ENCODE data around the gene PAIP2. TPM values are rescaled to one million over a fixed set of nuclear protein-coding genes. Genes with fewer than 3 reads are reported as not detected.
A peak's percentile ranks its signal among the peaks of the same experiment; 100 is the strongest.

The PAIP2 gene
- total and polyA plus RNA-seq, 8 donors, result 12.7 to 104 (median 60.2) TPM

DNA sequence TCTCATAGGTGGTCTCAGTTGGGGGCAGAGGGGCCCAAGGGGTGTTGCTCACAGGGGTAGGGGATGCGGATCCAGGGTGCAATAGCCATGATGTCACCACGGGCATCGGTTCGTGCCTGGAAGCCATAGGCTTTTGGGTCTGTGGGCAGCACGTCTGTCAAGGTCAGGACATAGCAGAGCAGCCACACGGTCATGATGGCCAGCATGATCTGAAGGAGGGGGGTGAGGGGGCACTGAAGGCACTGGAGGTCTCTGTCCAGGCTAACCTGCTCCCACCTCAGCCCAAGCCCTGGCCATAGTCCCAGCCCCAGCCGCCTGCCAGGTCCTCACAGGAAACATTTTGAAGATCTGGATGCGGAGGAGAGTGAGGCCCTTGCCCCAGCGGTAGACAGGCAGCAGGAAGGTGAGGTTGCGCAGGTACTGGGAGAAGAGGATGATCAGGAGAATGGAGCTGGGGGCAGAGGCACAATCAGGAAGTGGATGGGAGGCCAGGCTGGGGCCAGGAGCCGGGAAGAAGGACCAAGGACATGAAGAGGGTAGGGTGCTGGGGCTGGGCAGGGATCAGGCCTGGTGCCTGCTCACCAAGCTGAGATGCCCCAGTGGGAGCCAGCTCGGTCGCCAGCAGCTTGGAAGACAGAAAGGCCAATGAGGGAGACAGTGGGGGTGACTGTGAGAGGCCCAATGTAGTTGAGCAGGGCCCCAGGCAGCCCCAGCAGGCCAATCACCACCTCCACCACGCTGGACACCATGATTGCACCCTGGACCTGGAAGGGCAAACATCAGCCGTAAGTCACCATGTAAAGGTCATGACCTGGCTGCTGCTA, 38.2 kb downstream of the PAIP2 start:
- DNase-seq, result no peak
- Histone ChIP-seq H3K27me3 (no peaks in the 10 kb centered on the region), H3K4me1 (peaks cover 18 to 41% (median 29%) of the 10 kb centered on the region in 4 donors), H3K4me3 (no peak overlapping the region), H3K27ac (no peak overlapping the region), H3K36me3 (peaks cover 0 to 11% (median 5%) of the 10 kb centered on the region in 4 donors), H3K9me3 (no peaks in the 10 kb centered on the region)
- intact Hi-C loops (cut with DNase I; ENCODE audit: low total_unique reads), result no loop called here
- TF ChIP-seq EP300 (IDR thresholded peaks at IDR 0.05) (no peak), POLR2AphosphoS5 (IDR thresholded peaks at IDR 0.05) (no peak), POLR2A (IDR thresholded peaks at IDR 0.05) (no peak)
- TF ChIP-seq, protein P1, sequence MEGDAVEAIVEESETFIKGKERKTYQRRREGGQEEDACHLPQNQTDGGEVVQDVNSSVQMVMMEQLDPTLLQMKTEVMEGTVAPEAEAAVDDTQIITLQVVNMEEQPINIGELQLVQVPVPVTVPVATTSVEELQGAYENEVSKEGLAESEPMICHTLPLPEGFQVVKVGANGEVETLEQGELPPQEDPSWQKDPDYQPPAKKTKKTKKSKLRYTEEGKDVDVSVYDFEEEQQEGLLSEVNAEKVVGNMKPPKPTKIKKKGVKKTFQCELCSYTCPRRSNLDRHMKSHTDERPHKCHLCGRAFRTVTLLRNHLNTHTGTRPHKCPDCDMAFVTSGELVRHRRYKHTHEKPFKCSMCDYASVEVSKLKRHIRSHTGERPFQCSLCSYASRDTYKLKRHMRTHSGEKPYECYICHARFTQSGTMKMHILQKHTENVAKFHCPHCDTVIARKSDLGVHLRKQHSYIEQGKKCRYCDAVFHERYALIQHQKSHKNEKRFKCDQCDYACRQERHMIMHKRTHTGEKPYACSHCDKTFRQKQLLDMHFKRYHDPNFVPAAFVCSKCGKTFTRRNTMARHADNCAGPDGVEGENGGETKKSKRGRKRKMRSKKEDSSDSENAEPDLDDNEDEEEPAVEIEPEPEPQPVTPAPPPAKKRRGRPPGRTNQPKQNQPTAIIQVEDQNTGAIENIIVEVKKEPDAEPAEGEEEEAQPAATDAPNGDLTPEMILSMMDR (IDR thresholded peaks at IDR 0.05), result no peak
- 84 to 89% (median 86%) methylated on average over 15 of the region's 15 CpGs for WGBS, 5 donors

DNA sequence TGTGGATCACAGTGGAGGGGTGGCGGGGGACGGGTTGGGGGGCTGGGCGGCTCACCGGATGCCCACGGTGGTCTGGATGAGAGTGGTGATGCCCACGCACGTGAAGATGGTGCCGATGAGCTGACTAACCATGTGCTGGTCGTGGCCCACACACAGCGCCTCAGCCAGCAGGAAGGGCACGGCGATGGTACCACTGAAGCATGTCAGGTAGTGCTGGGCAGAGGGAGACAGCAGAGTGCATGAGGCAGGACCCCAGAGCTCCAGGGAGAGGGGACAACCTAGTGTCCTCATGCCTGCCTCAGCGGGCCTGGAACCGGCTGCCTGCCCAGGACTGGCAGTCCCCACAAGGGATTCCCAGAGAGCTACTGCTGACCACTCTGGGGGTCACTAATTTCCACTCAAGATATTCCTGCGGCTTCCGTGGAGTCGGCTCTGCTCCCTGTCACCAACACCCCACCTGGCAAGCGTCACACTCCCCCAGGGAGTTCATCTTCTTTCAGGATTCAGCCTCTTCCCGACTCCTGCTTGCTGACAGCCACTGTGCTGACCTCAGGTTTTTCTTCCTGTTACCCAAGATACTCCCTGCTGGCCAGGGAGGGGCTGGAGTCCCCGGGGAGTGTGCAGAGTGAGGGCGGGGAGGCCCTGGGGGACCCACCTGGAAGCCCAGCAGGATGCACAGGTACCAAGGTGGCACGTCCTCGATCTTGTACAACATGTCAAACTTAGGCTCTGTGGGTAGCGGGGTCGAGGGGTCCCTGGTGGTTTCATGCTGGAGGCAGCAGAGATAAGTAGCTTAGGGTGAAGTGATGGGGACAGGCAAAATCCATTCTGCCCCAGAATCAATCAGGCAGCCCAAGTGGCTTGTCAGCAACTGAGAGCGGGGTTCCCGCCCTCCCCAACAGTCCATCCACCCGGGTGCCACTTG, 40.4 kb downstream of the PAIP2 start:
- TF ChIP-seq, protein P1 (IDR thresholded peaks at IDR 0.05), result no peak
- TF ChIP-seq POLR2A (IDR thresholded peaks at IDR 0.05) (no peak), POLR2AphosphoS5 (IDR thresholded peaks at IDR 0.05) (no peak), EP300 (IDR thresholded peaks at IDR 0.05) (no peak)
- H3K9me3 ChIP-seq, result no peaks in the 10 kb centered on the region
- H3K27ac ChIP-seq, result no peak overlapping the region
- intact Hi-C loops (cut with DNase I; ENCODE audit: low total_unique reads), result no loop called here
- H3K4me3 ChIP-seq, result no peak overlapping the region
- H3K36me3 ChIP-seq, result peaks cover 0 to 6% (median 2%) of the 10 kb centered on the region in 4 donors
- 85 to 91% (median 87%) methylated on average over 28 of the region's 28 CpGs for WGBS, 5 donors
- H3K27me3 ChIP-seq, result no peaks in the 10 kb centered on the region
- H3K4me1 ChIP-seq, result peaks cover 22 to 51% (median 37%) of the 10 kb centered on the region in 4 donors
- DNase-seq, result no peak

- WGBS, 5 donors, result 45 to 61% (median 52%) methylated on average over 3 of the region's 3 CpGs
- intact Hi-C loops (cut with DNase I; ENCODE audit: low total_unique reads), result no loop called here
- Histone ChIP-seq H3K27ac (no peak overlapping the region), H3K9me3 (no peaks in the 10 kb centered on the region), H3K27me3 (no peaks in the 10 kb centered on the region), H3K36me3 (peaks cover 0 to 4% (median 2%) of the 10 kb centered on the region in 4 donors), H3K4me1 (peaks cover 23 to 54% (median 40%) of the 10 kb centered on the region in 4 donors), H3K4me3 (no peak overlapping the region)
- TF ChIP-seq, protein P1 (IDR thresholded peaks at IDR 0.05), result no peak
- no peak for TF ChIP-seq POLR2A (IDR thresholded peaks at IDR 0.05)
- TF ChIP-seq POLR2AphosphoS5 (IDR thresholded peaks at IDR 0.05), result no peak
- no peak for TF ChIP-seq EP300 (IDR thresholded peaks at IDR 0.05)
- no peak for DNase-seq
These were observed 41.2 kb downstream of the PAIP2 start for GRCh38 chr5:139382807-139383206.

DNA sequence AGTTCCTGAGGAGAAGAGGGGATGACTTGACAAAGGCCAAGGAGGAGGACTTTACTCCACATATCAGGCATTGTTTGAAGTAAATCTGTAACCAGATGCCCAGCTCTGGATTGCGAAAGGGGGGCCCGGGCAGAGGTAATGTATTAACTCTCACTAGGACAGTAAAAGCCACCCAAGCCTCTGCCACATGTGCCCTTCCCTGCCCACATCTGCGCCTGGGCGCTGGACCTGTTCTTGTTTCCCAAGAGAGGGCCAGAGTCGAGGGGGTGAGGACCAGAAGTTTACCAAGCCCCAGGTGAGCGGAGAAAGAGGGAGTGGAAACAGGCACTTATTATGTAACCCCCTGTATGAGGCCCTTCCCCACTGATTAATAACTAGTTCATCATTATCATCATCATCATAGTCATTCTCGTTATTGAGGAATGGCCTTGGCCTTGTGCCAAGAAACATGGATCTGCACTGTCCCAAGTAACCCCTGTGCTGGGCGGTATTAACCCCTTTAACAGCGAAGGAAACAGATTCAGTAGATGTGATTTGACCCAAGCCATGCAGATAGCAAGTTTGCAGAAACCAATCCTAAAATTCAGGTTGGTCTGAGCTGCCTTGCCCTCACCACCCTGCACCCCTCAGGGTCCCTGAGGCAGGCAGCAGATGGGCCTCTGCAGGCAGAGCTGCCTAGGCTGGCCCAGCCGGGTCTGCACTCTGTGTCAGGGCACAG, 41.8 kb downstream of the PAIP2 start, which contains the start of gene SLC23A1:
TSS of gene SLC23A1 (minus strand) at position 23 of the 718 bp plus-strand sequence. CDS start 44 bp downstream, outside the sequence.
- 56 to 67% (median 60%) methylated on average over 10 of the region's 10 CpGs for WGBS, 5 donors
- DNase-seq, result peak in 1 of 2 donors; percentile 61
- no peaks in the 10 kb centered on the region for H3K27me3 ChIP-seq
- H3K27ac ChIP-seq, result peak within 1 kb of the TSS in 3 of 5 donors; percentile 77 to 87 (median 83)
- H3K4me1 ChIP-seq, result peaks cover 29 to 54% (median 43%) of the 10 kb centered on the region in 4 donors
- no peaks in the 10 kb centered on the region for H3K9me3 ChIP-seq
- intact Hi-C loops (cut with DNase I; ENCODE audit: low total_unique reads), result no loop called here
- H3K36me3 ChIP-seq, result no peaks in the 10 kb centered on the region
- TF ChIP-seq EP300 (IDR thresholded peaks at IDR 0.05) (no peak), POLR2A (IDR thresholded peaks at IDR 0.05) (no peak), POLR2AphosphoS5 (IDR thresholded peaks at IDR 0.05) (no peak)
- TF ChIP-seq, protein P1 (IDR thresholded peaks at IDR 0.05), result no peak
- no peak within 1 kb of the TSS for H3K4me3 ChIP-seq
